Left forelimb (tissue), 1 donor: Measurements from ENCODE around the gene BPTF.
"Not testable (repeated sequence)": the region's sequence is repeated elsewhere in the genome, so short reads cannot be mapped to it uniquely, and the experiment has no call there.

Experiments used
- DNase-seq: peaks from one replicate; pipeline ENCODE4 v3.0.0-alpha.2; 2018; ENCODE audit warnings: low spot score

Gene BPTF

GRCh38 chr17:68016838-68017237, 191.5 kb downstream of the BPTF start:
- DNase-seq = no peak

GRCh38 chr17:68018493-68018892, 193.2 kb downstream of the BPTF start:
- DNase-seq = not testable (repeated sequence)

- DNase-seq = no peak
These were observed 194.0 kb downstream of the BPTF start for GRCh38 chr17:68019336-68019674.

- peak; percentile 99 for DNase-seq
These were observed 194.5 kb downstream of the BPTF start for GRCh38 chr17:68019675-68020408.

- no peak for DNase-seq
These were observed 195.1 kb downstream of the BPTF start for GRCh38 chr17:68020409-68020756.

GRCh38 chr17:68020791-68021190, 195.5 kb downstream of the BPTF start:
- not testable (repeated sequence) for DNase-seq

- no peak for DNase-seq
These were observed 196.7 kb downstream of the BPTF start for GRCh38 chr17:68021963-68022362.

GRCh38 chr17:68022547-68022946, 197.2 kb downstream of the BPTF start:
- DNase-seq = not testable (repeated sequence)

- no peak for DNase-seq
These were observed 204.4 kb downstream of the BPTF start for GRCh38 chr17:68029512-68030215.
